ENCODE results near the gene CHCT1.

CHCT1 gene

DNA sequence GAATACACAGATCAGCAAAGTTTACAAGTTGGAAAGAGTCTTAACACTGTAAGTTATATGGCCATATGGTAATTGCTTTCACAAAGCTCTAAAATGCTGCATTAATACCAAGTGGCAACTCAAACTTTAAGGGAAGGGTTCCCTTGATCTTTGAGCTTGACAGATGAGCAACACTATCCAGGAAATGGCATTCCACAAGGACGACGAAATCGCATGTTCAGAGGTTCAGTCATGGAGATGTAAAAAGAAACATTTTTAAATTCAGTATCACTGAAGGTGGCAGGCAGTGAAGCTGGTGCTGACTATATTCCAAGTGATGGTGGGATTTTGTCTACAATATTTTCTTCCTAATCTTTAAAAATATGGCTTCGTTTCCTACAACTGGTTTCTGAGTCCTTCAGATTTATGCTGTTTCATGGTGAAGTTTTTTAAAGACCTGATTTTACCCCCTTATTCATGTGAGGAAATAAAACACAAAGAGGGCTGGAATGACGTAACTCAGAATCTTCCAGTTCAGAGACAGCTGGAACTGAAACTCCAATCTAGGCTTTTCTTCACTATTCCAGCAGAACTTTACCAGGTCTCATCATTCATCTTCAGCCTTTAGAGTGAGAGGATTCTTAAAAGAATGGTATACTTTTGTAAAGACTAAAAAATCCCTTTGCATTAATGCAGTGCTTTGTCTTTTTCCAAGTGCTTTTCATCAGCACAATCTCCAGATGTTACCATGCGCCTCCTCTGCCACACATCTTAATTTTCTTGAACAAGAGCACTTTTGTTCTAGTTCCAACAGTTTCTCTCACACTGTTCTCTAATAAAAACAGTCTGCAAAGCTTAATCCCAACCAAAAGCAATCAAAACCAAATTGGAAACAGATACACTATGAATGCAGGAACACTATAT lies 20.2 kb downstream of the CHCT1 start:
- no peak for DNase-seq (ENCODE audit: low read depth)

DNA sequence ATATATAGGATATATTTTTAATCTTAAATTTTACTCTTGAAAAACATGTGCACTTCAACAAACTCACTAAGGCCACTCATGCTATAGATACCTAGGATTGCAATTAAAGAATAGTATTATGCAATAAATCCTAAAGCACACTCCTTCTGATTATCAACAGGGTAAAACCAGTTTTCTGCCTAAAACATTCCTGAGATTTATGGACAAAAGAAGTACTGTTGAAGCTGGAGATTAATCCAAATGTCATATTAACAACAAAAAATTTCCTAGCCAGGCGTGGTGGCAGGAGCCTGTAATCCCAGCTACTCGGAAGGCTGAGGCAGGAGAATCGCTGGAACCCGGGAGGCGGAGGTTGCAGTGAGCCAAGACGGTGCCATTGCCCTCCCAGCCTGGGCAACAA lies 21.4 kb downstream of the CHCT1 start:
- no peak for DNase-seq (ENCODE audit: low read depth)

GRCh38 chr17:60445144-60445543 lies 22.9 kb downstream of the CHCT1 start:
- no peak for DNase-seq (ENCODE audit: low read depth)

DNA sequence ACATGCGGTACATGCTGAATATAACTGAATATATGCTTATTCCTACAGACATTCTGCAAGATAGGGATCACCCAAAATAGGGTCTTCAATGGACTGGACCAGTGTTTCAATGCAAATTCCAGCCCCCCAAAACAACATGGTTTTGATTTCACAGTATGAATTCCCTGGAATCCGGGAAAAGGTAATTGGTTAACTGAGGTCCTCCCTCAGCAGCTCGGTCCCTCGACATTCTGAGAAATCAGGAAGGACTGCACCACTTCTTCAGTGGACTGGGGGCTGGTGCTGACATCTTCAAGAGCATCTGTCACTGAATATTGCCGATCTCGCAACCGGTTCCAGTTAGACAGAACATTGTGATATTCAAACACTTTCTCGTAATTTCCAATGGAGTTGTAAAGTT lies 25.1 kb downstream of the CHCT1 start:
- no peak for DNase-seq (ENCODE audit: low read depth)

DNA sequence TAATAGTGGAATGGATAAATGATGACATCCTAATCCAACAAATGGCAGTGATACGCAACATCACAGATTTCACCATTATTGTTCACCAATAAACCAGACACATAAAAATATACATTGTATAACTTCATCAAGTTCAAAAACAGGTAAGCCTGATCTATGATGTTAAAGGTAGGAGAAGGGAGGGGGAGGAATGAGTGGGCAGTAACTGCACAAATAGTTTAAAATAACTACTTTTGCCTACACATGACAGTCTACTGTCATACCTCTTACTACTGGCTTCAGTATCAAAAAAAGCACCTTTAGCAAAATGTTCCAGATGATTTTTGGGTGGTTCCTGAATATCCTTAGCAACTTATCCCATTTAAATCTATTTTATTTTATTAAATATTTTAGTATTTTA lies 28.8 kb downstream of the CHCT1 start:
- no peak for DNase-seq (ENCODE audit: low read depth)

DNA sequence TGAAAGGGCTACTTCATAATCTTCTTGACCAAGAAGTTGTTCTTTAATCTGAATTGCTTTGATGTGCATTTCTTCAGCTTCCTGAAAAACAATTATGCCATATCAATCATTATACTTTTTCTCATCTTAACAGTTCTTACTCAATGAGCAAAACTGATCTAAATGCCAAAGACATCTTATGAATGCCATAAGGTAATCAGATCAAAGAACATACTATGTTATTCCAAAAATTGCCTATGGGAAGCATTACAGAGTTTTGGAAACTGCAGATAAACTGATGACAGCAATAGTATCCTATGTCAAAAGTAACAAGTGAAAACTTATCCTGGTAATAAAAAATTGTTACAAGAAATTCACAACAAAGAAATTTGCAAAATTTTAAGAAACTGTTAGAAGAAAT lies 29.7 kb downstream of the CHCT1 start:
- no peak for DNase-seq (ENCODE audit: low read depth)

DNA sequence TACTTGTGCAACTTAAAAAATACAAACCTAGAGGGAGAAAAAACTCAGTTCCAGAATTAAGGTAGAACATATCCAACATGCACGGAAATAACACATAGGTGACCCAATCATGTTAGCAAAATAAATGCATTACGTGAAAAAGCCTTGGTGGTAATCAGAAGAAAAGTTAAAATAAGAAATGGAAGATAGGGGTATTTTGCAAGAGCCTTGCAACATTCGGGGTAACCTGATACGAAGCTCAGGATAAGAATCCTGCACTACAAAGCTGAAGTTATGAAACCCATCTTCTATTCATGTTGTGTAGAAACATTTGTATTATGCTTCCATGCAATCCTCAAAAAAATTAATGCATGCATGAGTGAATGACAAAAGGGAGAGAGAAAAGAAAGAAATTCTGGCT lies 33.1 kb downstream of the CHCT1 start:
- DNase-seq (ENCODE audit: low read depth): no peak

- no peak for DNase-seq (ENCODE audit: low read depth)
Observed at GRCh38 chr17:60457148-60457547, 34.9 kb downstream of the CHCT1 start.

- no peak for DNase-seq (ENCODE audit: low read depth)
Observed at GRCh38 chr17:60461584-60461983, 39.3 kb downstream of the CHCT1 start.

- no peak for DNase-seq (ENCODE audit: low read depth)
Observed at GRCh38 chr17:60463157-60463835, 41.0 kb downstream of the CHCT1 start.

GRCh38 chr17:60464343-60464742 lies 42.1 kb downstream of the CHCT1 start:
- DNase-seq (ENCODE audit: low read depth): no peak

DNA sequence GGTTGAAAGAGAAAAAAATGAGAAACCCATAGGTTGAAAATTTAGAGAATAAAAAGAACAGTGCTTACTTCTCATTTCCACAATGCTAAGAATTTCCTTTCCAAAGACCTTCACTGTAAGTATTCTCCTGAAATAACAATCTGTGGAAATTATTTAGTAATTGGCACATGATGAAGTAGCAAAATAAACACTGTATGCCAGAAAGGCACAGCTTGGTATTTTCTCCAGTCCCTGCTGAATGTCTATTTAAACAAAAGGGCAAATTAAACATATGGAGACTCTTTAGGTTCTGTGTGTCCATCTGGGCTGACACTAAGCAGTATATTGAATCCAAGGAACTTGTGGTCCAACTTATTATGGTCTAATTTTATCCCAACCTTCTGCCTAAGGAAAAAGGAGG lies 46.1 kb downstream of the CHCT1 start:
- no peak for DNase-seq (ENCODE audit: low read depth)

GRCh38 chr17:60471451-60471850 lies 49.2 kb downstream of the CHCT1 start:
- no peak for DNase-seq (ENCODE audit: low read depth)

DNA sequence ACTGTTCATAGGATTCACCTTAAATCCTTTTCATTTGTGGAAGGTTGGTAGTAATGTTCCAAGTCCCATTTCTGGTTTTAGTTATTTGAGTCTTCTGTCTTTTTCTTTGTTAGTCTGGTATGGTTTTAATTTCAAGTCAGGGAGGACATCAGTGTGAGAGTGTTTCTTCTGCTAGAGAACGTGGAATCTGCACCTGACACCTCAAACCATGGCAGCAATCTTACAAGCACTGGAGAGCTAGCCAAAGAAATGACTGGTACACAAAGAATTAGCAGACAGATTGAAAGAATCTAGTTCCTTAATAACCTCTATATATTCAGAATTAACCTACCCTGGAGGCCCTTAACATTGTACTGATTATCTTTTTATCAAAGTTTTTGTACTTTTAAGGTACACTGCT lies 50.2 kb downstream of the CHCT1 start:
- DNase-seq (ENCODE audit: low read depth): no peak

DNA sequence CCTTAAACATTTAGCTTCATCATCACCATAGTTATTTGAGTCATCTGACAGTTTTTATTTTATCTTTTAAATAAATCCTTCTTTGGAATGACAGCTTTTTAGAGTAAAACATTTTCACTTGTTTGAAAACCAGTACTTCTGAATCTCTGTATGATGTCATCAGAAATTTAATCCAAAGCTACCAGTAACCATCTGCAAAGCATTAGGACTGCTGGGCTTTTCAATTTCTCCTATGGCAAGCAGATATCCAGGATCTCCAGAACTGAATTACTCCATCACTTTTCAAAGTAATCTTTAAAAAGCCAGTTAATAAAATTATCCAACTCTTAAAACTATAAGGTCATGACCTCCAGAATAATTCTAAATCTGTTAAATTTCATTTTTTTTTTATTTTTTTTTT lies 51.5 kb downstream of the CHCT1 start:
- no peak for DNase-seq (ENCODE audit: low read depth)

Measured in activated T-helper 1 cell treated with Interleukin-2 at 50 U/mL for 16 hours (primary cell).